ENCODE measurements around the gene PLCD3.

The PLCD3 gene

GRCh38 chr17:45145035-45145389 lies 12.7 kb upstream of the PLCD3 start:
- DNase-seq (ENCODE audit: low read depth in 1 of 2, low spot score in 1 of 2), result no peak
- H3K27ac ChIP-seq (replicated peaks), result no peak overlapping the region
- TF ChIP-seq GABPA (IDR thresholded peaks at IDR 0.05; ENCODE audit: low read depth) (no peak), SPI1 (IDR thresholded peaks at IDR 0.05; ENCODE audit: borderline replicate concordance, low read depth) (no peak), REST (IDR thresholded peaks at IDR 0.05; ENCODE audit: insufficient replicate concordance, low read depth) (no peak), POLR2AphosphoS5 (IDR thresholded peaks at IDR 0.05; ENCODE audit: low read depth) (no peak), CTCF (IDR thresholded peaks at IDR 0.05; ENCODE audit: insufficient read depth, low read length) (no peak)
- no peaks in the 10 kb centered on the region for H3K27me3 ChIP-seq (ENCODE audit: insufficient read depth, poor library complexity, severe bottlenecking)
- H3K4me3 ChIP-seq (replicated peaks; ENCODE audit: insufficient read depth, low read length), result no peak overlapping the region

GRCh38 chr17:45144199-45145034 lies 12.1 kb upstream of the PLCD3 start:
- DNase-seq (ENCODE audit: low read depth in 1 of 2, low spot score in 1 of 2), result no peak
- no peak overlapping the region for H3K27ac ChIP-seq (replicated peaks)
- no peaks in the 10 kb centered on the region for H3K27me3 ChIP-seq (ENCODE audit: insufficient read depth, poor library complexity, severe bottlenecking)
- no peak for TF ChIP-seq SPI1 (IDR thresholded peaks at IDR 0.05; ENCODE audit: borderline replicate concordance, low read depth)
- no peak for TF ChIP-seq GABPA (IDR thresholded peaks at IDR 0.05; ENCODE audit: low read depth)
- no peak for TF ChIP-seq CTCF (IDR thresholded peaks at IDR 0.05; ENCODE audit: insufficient read depth, low read length)
- TF ChIP-seq POLR2AphosphoS5 (IDR thresholded peaks at IDR 0.05; ENCODE audit: low read depth), result no peak
- TF ChIP-seq REST (IDR thresholded peaks at IDR 0.05; ENCODE audit: insufficient replicate concordance, low read depth), result no peak
- no peak overlapping the region for H3K4me3 ChIP-seq (replicated peaks; ENCODE audit: insufficient read depth, low read length)

GRCh38 chr17:45143767-45144198 lies 11.5 kb upstream of the PLCD3 start:
- no peak for DNase-seq (ENCODE audit: low read depth in 1 of 2, low spot score in 1 of 2)
- H3K27ac ChIP-seq (replicated peaks), result no peak overlapping the region
- no peak overlapping the region for H3K4me3 ChIP-seq (replicated peaks; ENCODE audit: insufficient read depth, low read length)
- H3K27me3 ChIP-seq (ENCODE audit: insufficient read depth, poor library complexity, severe bottlenecking), result no peaks in the 10 kb centered on the region
- TF ChIP-seq CTCF (IDR thresholded peaks at IDR 0.05; ENCODE audit: insufficient read depth, low read length), result no peak
- no peak for TF ChIP-seq GABPA (IDR thresholded peaks at IDR 0.05; ENCODE audit: low read depth)
- no peak for TF ChIP-seq POLR2AphosphoS5 (IDR thresholded peaks at IDR 0.05; ENCODE audit: low read depth)
- TF ChIP-seq SPI1 (IDR thresholded peaks at IDR 0.05; ENCODE audit: borderline replicate concordance, low read depth), result no peak
- TF ChIP-seq REST (IDR thresholded peaks at IDR 0.05; ENCODE audit: insufficient replicate concordance, low read depth), result no peak
